Caco-2 (cell line): ENCODE measurements around the gene PID1. TPM values are rescaled to one million over a fixed set of nuclear protein-coding genes. Genes with fewer than 3 reads are reported as not detected.

ENCODE experiments used
- BruUV-seq: library from RNA; stranded (reverse); fragments of 400-500 nt; replicated peaks from 2 replicates; lab custom pipeline; 2021; lab: Mats Ljungman, UMichigan
- CTCF ChIA-PET: fragments of 300-600 bp; sonication (Branson Sonifier 250); formaldehyde crosslinking; loops from one replicate; lab custom pipeline; 2022; ENCODE audit warnings: antibody characterized with exemption; lab: Charles Lee
- POLR2A ChIA-PET: fragments of 300-600 bp; sonication (Branson Sonifier 250); formaldehyde crosslinking; loops from one replicate; lab custom pipeline; 2022; ENCODE audit warnings: antibody characterized with exemption; lab: Charles Lee
- DNase-seq, 2 experiments: peaks; one replicate each; pipeline versions ENCODE4 v3.0.0 to v3.0.0-alpha.2; 2020 to 2022
- H3K27me3 ChIP-seq: replicated peaks from 2 replicates; pipeline ENCODE4 v1.6.0; 2011; ENCODE audit warnings: low read length; ENCODE audit not compliant: control insufficient read depth, insufficient read depth
- H3K36me3 ChIP-seq: 2 replicates; pipeline ENCODE4 v1.5.1; 2011; ENCODE audit warnings: low read length; ENCODE audit not compliant: control insufficient read depth, insufficient read depth
- H3K4me1 ChIP-seq: fragments of 250-450 bp; sonication (Bioruptor Pico); 2 replicates; pipeline ENCODE4 v1.5.1; 2020; ENCODE audit warnings: mild to moderate bottlenecking
- H3K4me3 ChIP-seq: 2 replicates; pipeline ENCODE4 v1.5.1; 2011; ENCODE audit warnings: low read depth, mild to moderate bottlenecking, control low read depth, low read length
- H3K9me3 ChIP-seq: fragments of 250-450 bp; sonication (Bioruptor Pico); 2 replicates; pipeline ENCODE4 v1.5.1; 2020; ENCODE audit warnings: mild to moderate bottlenecking, moderate library complexity
- H3K27ac Mint-ChIP-seq: one replicate; pipeline ENCODE4 v1.8.0; 2022; ENCODE audit warnings: mixed read lengths; ENCODE audit not compliant: unreplicated experiment
- H3K27me3 Mint-ChIP-seq: one replicate; pipeline ENCODE4 v1.8.0; 2022; ENCODE audit warnings: mixed read lengths; ENCODE audit not compliant: insufficient read depth, unreplicated experiment
- H3K36me3 Mint-ChIP-seq: one replicate; pipeline ENCODE4 v1.8.0; 2022; ENCODE audit warnings: mild to moderate bottlenecking, mixed read lengths; ENCODE audit not compliant: insufficient read depth, unreplicated experiment
- H3K4me1 Mint-ChIP-seq: one replicate; pipeline ENCODE4 v1.8.0; 2022; ENCODE audit warnings: low read depth, mixed read lengths; ENCODE audit not compliant: unreplicated experiment
- H3K4me3 Mint-ChIP-seq: one replicate; pipeline ENCODE4 v1.8.0; 2022; ENCODE audit warnings: mild to moderate bottlenecking, moderate library complexity, mixed read lengths; ENCODE audit not compliant: unreplicated experiment
- H3K9me3 Mint-ChIP-seq: one replicate; pipeline ENCODE4 v1.8.0; 2022; ENCODE audit warnings: mixed read lengths; ENCODE audit not compliant: unreplicated experiment
- intact Hi-C: fragments of 100-400 bp; cut with micrococcal nuclease; formaldehyde crosslinking; loops from one replicate; pipeline ENCODE4 v1.10.0; 2022; ENCODE audit not compliant: unreplicated experiment
- total RNA-seq: library from RNA; stranded (reverse); gene quantifications from 2 replicates; pipeline ENCODE4 v1.2.3, GENCODE V29; 2022
- TF ChIP-seq, protein P1 (sequence below), 2 experiments: fragments of 200-600 bp in 1 of 2; IDR thresholded peaks; 1 replicate in 1 of 2; 2 replicates in 1 of 2; pipeline versions ENCODE4 v1.5.1 to v1.8.0; 2011 to 2022; ENCODE audit warnings: antibody characterized with exemption in 1 of 2, control low read depth in 1 of 2, inconsistent platforms in 1 of 2, low read depth in 1 of 2, low read length in 1 of 2, mild to moderate bottlenecking in 1 of 2, moderate library complexity in 1 of 2; ENCODE audit not compliant: insufficient read depth in 1 of 2, severe bottlenecking in 1 of 2, unreplicated experiment in 1 of 2

The PID1 gene
- total RNA-seq, 1 experiment from 2014 or later: 9.8 TPM

DNA sequence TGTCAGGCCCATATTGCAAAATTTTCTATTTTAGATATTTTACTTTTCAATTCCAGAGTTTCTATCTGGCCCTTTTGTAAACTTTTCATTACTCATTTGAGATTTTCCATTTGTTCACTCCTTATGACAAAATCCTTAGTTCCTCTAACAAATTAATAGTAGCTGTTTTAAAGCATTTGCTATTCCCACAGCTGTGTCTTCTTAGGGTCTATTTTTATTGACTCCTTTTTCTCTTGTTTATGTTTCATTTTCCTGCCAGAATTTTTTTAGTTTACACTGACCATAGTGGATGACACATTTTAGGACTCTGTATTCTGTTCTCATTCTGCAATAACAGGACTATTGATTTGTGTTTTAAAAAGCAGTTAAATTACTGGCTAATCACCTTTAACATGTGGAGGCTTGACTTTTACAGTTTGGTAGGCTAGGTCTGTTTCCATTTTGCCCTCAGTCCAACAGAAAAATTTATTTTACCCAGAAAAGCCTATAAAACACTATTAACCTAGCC lies 30.0 kb downstream of the PID1 start:
- Mint-ChIP-seq H3K4me3 (no peak overlapping the region), H3K27ac (no peak overlapping the region), H3K36me3 (peaks cover 6% of the 10 kb centered on the region), H3K4me1 (no peaks in the 10 kb centered on the region), H3K27me3 (no peaks in the 10 kb centered on the region), H3K9me3 (peaks cover 24% of the 10 kb centered on the region)
- no peaks in the 10 kb centered on the region for H3K9me3 ChIP-seq
- no peaks in the 10 kb centered on the region for H3K4me1 ChIP-seq
- no peaks in the 10 kb centered on the region for H3K27me3 ChIP-seq
- DNase-seq: no peak
- no TSS peak for BruUV-seq
- TF ChIP-seq, protein P1, sequence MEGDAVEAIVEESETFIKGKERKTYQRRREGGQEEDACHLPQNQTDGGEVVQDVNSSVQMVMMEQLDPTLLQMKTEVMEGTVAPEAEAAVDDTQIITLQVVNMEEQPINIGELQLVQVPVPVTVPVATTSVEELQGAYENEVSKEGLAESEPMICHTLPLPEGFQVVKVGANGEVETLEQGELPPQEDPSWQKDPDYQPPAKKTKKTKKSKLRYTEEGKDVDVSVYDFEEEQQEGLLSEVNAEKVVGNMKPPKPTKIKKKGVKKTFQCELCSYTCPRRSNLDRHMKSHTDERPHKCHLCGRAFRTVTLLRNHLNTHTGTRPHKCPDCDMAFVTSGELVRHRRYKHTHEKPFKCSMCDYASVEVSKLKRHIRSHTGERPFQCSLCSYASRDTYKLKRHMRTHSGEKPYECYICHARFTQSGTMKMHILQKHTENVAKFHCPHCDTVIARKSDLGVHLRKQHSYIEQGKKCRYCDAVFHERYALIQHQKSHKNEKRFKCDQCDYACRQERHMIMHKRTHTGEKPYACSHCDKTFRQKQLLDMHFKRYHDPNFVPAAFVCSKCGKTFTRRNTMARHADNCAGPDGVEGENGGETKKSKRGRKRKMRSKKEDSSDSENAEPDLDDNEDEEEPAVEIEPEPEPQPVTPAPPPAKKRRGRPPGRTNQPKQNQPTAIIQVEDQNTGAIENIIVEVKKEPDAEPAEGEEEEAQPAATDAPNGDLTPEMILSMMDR (IDR thresholded peaks at IDR 0.05; ENCODE audit: insufficient read depth in 1 of 2, low read depth in 1 of 2, low read length in 1 of 2, severe bottlenecking in 1 of 2, unreplicated experiment in 1 of 2): no peak
- CTCF ChIA-PET: no interaction called here
- POLR2A ChIA-PET: no interaction called here
- H3K36me3 ChIP-seq: no peaks in the 10 kb centered on the region
- intact Hi-C loops: no loop called here
- no peak overlapping the region for H3K4me3 ChIP-seq

GRCh38 chr2:229239021-229239420 lies 32.1 kb downstream of the PID1 start:
- H3K9me3 ChIP-seq: no peaks in the 10 kb centered on the region
- Mint-ChIP-seq H3K4me1 (peaks cover 6% of the 10 kb centered on the region), H3K4me3 (no peak overlapping the region), H3K36me3 (peaks cover 6% of the 10 kb centered on the region), H3K27ac (no peak overlapping the region), H3K27me3 (no peaks in the 10 kb centered on the region), H3K9me3 (peaks cover 24% of the 10 kb centered on the region)
- H3K4me1 ChIP-seq: no peaks in the 10 kb centered on the region
- H3K27me3 ChIP-seq: no peaks in the 10 kb centered on the region
- CTCF ChIA-PET: no interaction called here
- no peak overlapping the region for H3K4me3 ChIP-seq
- no peak for DNase-seq
- BruUV-seq: no TSS peak
- TF ChIP-seq, protein P1 (IDR thresholded peaks at IDR 0.05; ENCODE audit: insufficient read depth in 1 of 2, low read depth in 1 of 2, low read length in 1 of 2, severe bottlenecking in 1 of 2, unreplicated experiment in 1 of 2): no peak
- H3K36me3 ChIP-seq: no peaks in the 10 kb centered on the region
- intact Hi-C loops: no loop called here
- POLR2A ChIA-PET: no interaction called here

- no peak for DNase-seq
- Histone ChIP-seq H3K27me3 (no peaks in the 10 kb centered on the region), H3K9me3 (no peaks in the 10 kb centered on the region), H3K4me1 (no peaks in the 10 kb centered on the region), H3K36me3 (no peaks in the 10 kb centered on the region), H3K4me3 (no peak overlapping the region)
- POLR2A ChIA-PET: no interaction called here
- TF ChIP-seq, protein P1 (IDR thresholded peaks at IDR 0.05; ENCODE audit: insufficient read depth in 1 of 2, low read depth in 1 of 2, low read length in 1 of 2, severe bottlenecking in 1 of 2, unreplicated experiment in 1 of 2): no peak
- Mint-ChIP-seq H3K9me3 (peaks cover 17% of the 10 kb centered on the region), H3K36me3 (peaks cover 1% of the 10 kb centered on the region), H3K27me3 (no peaks in the 10 kb centered on the region), H3K4me1 (peaks cover 6% of the 10 kb centered on the region), H3K4me3 (no peak overlapping the region), H3K27ac (no peak overlapping the region)
- intact Hi-C loops: no loop called here
- CTCF ChIA-PET: no interaction called here
- no TSS peak for BruUV-seq
Measured at GRCh38 chr2:229237270-229237669, 33.8 kb downstream of the PID1 start.
